GM19397 (cell line): ENCODE results near the gene PVRIG.
"Not testable (repeated sequence)": the region's sequence is repeated elsewhere in the genome, so short reads cannot be mapped to it uniquely, and the experiment has no call there.

Source experiments
- ATAC-seq: cut with Tn5 transposase; IDR thresholded peaks from one replicate; pipeline ENCODE4 v1.9.1; 2021; ENCODE audit warnings: mild to moderate bottlenecking, moderate library complexity; ENCODE audit not compliant: unreplicated experiment

The PVRIG gene

DNA sequence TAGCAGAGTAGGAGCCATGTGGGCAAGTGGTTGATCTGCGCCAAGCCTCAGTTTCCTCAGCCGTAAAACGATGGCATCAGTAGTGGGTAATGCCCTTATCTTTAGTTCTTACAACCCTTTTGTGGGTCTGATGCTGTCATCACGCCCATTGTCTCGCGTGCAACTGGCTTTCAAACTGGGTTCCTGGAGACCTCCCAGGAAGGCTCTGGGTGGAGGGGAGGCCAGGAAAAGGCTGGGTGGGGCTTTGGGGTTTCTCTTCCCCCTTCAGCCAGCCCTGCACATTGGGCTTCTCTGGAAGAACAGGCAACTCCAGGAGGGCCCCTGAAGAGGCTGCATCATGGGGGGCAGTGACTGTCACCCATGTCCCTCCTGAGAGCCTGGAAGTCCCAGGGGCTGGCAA lies 5.1 kb downstream of the PVRIG start:
- not testable (repeated sequence) for ATAC-seq

GRCh38 chr7:100234660-100235317 lies 15.0 kb downstream of the PVRIG start:
- not testable (repeated sequence) for ATAC-seq

GRCh38 chr7:100239975-100240374 lies 20.2 kb downstream of the PVRIG start:
- ATAC-seq: not testable (repeated sequence)

GRCh38 chr7:100243385-100243784 lies 23.6 kb downstream of the PVRIG start:
- not testable (repeated sequence) for ATAC-seq

DNA sequence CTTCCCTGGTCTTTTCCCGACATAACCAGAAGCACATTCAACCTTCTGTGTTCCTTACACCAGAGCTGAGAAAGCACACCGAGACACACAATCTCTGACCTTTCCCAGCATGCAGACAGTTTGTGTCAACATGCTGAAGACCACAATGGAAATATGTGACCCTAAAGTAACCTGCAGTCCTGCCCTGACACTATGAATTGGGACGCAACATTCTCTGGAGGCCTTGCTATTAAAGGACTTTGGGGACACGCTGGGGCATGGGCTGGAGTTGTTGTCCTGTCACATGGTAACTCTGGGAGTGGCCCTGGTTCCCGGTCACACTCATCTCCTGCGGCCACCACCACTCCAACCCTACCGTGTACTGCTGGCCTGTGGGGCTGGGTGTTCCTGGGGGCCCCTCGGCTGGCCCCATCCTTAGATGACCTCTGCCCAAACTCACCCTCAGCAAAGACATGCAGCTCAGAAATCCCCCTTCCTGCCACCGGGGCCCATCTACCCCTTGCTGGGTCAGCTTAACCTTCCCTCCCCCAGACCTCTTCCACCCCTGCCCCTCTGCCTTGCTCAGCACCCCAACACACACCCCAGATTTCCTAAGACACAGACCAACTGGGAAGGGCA lies 25.3 kb downstream of the PVRIG start:
- ATAC-seq: not testable (repeated sequence)

DNA sequence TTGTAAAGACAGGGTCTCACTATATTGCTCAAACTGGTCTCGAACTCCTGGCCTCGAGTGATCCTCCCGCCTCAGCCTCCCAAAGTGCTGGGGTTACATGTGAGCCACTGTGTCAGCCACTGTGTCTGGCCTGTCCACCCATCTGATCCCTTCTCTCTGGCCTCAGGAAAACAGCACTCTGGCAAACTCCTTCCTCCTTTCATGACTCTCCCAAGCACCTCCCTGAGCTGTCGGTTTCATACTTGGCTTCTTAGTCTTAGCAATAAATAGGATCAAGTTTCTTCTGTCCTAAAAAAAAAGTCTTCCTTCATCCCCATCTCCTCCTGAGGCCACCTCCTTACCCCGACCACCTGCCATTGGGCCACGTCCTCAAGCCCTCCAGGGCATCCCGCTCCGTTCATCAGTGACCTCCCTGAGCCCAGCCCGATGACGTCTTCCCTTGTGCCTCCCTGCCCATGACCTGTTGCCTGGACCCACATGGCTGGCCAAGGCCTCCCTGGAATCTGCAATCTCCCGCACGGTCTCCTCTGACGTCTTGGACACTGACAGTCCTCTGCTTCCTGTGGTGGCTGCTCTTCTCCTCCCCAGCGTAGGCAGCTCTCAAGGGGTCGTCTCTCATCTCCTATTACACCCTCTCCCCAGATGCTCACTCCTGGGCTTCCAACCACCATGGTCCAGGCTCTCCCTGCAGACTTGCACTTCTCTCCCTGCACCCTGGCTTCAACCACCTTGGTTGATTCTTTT lies 26.5 kb downstream of the PVRIG start:
- not testable (repeated sequence) for ATAC-seq

DNA sequence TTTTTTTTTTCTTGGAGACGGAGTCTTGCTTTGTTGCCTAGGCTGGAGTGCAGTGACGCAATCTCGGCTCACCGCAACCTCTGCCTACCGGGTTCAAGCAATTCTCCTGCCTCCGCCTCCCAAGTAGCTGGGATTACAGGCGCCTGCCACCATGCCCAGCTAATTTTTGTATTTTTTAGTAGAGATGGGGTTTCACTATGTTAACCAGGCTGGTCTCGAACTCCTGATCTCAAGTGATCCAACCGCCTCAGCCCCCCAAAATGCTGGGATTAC lies 27.1 kb downstream of the PVRIG start:
- ATAC-seq: not testable (repeated sequence)

DNA sequence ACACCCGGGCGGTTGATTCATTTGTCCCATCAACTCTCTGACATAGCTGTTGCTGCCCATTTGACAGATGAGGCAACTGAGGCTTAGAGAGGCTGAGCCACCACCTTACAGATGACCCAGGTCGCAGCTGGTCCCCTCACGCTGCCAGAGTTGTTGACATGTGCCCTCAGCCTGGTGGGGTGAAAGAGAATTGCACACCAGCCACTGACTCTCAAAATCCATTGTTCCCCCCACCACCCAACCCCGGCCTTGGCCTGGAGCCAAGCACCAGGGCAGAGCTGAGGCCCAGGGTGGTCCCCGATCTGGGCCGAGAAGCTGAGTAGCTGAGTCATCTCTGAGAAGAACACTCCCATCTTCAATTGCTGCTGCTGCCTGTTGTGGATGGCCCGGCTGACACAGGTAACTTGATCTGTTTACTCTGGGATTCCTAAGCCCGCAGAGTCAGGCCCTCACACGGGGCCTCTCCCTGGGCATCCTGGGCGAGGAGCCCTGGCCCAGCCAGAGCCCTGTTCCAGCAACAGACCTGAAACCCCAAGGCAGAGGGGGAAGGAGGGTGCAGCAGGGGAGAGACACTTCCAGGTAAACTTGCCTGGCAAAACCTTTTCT lies 27.5 kb downstream of the PVRIG start:
- no peak for ATAC-seq

- ATAC-seq: no peak
These were observed 28.7 kb downstream of the PVRIG start for GRCh38 chr7:100248483-100248882.

- ATAC-seq: no peak
These were observed 37.3 kb downstream of the PVRIG start for GRCh38 chr7:100257017-100257416.

- not testable (repeated sequence) for ATAC-seq
These were observed 40.2 kb downstream of the PVRIG start for GRCh38 chr7:100259984-100260383.

GRCh38 chr7:100262896-100263295 lies 43.1 kb downstream of the PVRIG start:
- not testable (repeated sequence) for ATAC-seq

- ATAC-seq: not testable (repeated sequence)
These were observed 44.5 kb downstream of the PVRIG start for GRCh38 chr7:100264223-100264622.

- ATAC-seq: not testable (repeated sequence)
These were observed 45.0 kb downstream of the PVRIG start for GRCh38 chr7:100264669-100265165.

GRCh38 chr7:100265851-100266250 lies 46.1 kb downstream of the PVRIG start:
- not testable (repeated sequence) for ATAC-seq

DNA sequence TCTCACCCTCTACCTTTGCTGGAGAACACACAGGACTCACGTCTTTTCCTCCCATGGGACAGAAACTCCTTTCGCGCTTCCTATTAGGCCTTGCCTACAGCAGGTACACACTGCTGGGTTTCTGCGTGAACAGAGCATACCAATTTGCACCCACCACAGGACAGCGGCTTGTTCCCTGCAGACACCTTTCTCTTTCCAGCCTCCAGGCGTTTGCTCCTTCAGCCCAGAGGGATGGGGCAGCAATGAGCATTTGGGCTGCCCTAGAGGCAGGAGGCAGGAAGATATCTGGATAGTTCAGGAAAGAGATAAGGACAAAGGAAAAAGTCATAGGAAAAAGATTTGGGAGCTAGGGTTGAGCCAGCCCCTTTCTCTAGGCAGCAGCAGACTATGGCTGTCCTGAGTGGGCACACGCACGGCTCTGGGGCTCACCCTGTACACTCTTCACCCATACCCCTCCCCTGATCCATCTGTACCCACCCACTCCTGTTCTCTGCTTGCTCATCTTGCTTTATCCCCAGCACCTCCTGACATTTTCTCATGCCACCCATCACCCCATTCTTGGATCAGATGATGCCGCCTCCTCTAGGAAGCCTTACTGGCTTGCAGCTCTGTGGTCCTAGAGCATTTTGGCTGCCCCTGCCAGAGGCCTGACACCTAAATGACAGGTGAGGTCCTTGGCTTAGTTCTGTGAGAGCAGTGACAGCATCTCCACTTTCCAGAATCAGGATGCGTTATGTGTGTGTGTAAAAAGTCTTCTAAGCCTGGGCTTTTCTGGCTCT lies 47.0 kb downstream of the PVRIG start:
- ATAC-seq: no peak

GRCh38 chr7:100267648-100268047 lies 47.9 kb downstream of the PVRIG start:
- ATAC-seq: no peak

DNA sequence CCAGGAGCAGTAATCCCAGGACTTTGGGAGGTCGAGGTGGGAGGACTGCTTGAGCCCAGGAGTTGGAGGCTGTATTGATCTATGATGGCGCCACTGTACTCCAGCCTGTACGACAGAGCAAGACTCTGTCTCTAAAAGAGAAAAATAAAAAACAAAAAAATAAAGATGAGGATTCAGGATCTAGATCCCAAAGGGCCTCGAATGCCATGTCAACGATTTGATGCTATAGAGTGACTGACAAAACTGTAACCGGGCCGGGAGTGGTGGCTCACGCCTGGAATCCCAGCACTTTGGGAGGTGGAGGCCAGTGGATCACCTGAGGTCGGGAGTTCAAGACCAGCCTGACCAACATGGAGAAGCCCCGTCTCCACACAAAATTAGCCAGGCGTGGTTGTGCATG lies 49.1 kb downstream of the PVRIG start:
- ATAC-seq: not testable (repeated sequence)

DNA sequence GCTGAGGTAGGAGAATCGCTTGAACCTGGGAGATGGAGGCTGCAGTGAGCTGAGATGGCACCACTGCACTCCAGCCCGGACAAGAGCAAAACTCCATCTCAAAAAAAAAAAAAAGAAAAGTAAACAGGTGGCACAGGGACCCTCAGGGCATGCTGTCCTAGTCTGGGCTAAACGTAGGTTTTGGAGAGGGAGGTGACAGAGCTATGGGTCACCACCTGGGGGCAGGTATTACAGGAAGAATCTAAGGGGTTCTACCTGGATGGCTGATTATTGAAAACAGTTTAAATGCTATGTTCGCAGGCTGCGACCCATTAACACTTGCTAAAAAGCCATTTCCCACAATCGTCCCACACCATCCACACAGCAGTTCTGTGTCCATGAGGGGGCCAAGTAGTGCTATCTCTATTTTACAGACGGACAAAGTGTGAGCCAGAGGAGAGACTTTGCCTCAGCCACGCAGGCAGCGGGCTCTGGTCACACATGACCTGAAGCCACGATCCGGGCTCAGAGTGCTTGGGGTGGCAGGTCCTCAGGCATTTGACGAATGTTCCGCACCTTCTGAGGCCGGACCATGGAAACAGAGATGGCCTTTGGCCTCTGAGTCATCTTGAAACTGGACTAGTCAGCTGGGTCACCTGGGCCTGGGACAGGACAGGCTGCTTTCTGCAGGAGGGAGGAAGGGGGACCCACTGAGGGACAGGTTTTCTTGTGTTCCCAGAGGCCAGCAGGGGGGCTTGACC lies 49.7 kb downstream of the PVRIG start:
- ATAC-seq: not testable (repeated sequence)
